OCI-LY1 (cell line): ENCODE measurements around the gene TEKT1.
"Not testable (repeated sequence)": the region's sequence is repeated elsewhere in the genome, so short reads cannot be mapped to it uniquely, and the experiment has no call there.

Source experiments
- H2AFZ ChIP-seq: fragments of 200-600 bp; sonication (generic), shearing (Covaris generic); 2 replicates; pipeline ENCODE4 v1.6.0; 2014; ENCODE audit warnings: antibody characterized with exemption, mild to moderate bottlenecking, low read length
- H3F3A ChIP-seq: fragments of 200-600 bp; sonication (generic), shearing (Covaris generic); 2 replicates; pipeline ENCODE4 v1.6.0; 2014; ENCODE audit warnings: mild to moderate bottlenecking, antibody characterized with exemption, low read length, moderate library complexity; ENCODE audit not compliant: insufficient read depth
- H3K27ac ChIP-seq: fragments of 200-600 bp; sonication (generic); 2 replicates; pipeline ENCODE4 v1.5.1; 2014; ENCODE audit warnings: low read length, mixed run types, mild to moderate bottlenecking, low read depth; ENCODE audit not compliant: poor library complexity, severe bottlenecking
- H3K27me3 ChIP-seq: fragments of 200-600 bp; sonication (generic); 2 replicates; pipeline ENCODE4 v1.6.0; 2014; ENCODE audit warnings: antibody characterized with exemption, mild to moderate bottlenecking, low read length, moderate library complexity; ENCODE audit not compliant: insufficient read depth
- H3K36me3 ChIP-seq: fragments of 200-600 bp; sonication (generic); 2 replicates; pipeline ENCODE4 v1.6.1; 2014; ENCODE audit warnings: mild to moderate bottlenecking, antibody characterized with exemption, low read length, moderate library complexity, mixed read lengths; ENCODE audit not compliant: insufficient read depth
- H3K4me1 ChIP-seq: fragments of 200-600 bp; sonication (generic); 2 replicates; pipeline ENCODE4 v1.5.1; 2014; ENCODE audit warnings: mild to moderate bottlenecking, low read length, moderate library complexity; ENCODE audit not compliant: insufficient read depth, severe bottlenecking
- H3K4me2 ChIP-seq: fragments of 200-600 bp; sonication (generic), shearing (Covaris generic); 2 replicates; pipeline ENCODE4 v1.6.1; 2014; ENCODE audit warnings: low read length
- H3K4me3 ChIP-seq: fragments of 200-600 bp; sonication (generic); 2 replicates; pipeline ENCODE4 v1.5.1; 2014; ENCODE audit warnings: low read length, low read depth, mild to moderate bottlenecking, mixed read lengths; ENCODE audit not compliant: poor library complexity, severe bottlenecking
- H3K79me2 ChIP-seq: fragments of 200-600 bp; shearing (Covaris generic); 2 replicates; pipeline ENCODE4 v1.6.1; 2016; ENCODE audit warnings: mixed run types, low read length, mixed read lengths; ENCODE audit not compliant: insufficient read depth
- H3K9ac ChIP-seq: fragments of 200-600 bp; sonication (generic), shearing (Covaris generic); 2 replicates; pipeline ENCODE4 v1.6.1; 2014; ENCODE audit warnings: mild to moderate bottlenecking, low read length, mixed read lengths
- H3K9me2 ChIP-seq: fragments of 200-600 bp; sonication (generic), shearing (Covaris generic); 2 replicates; pipeline ENCODE4 v1.6.1; 2014; ENCODE audit warnings: low read depth, mild to moderate bottlenecking, low read length, mixed read lengths
- H3K9me3 ChIP-seq: fragments of 200-600 bp; shearing (Covaris generic); 2 replicates; pipeline ENCODE4 v1.6.1; 2014; ENCODE audit warnings: low read length, mixed read lengths
- H4K20me1 ChIP-seq: fragments of 200-600 bp; sonication (generic), shearing (Covaris generic); 2 replicates; pipeline ENCODE4 v1.6.0; 2016; ENCODE audit warnings: mild to moderate bottlenecking, low read length; ENCODE audit not compliant: insufficient read depth
- EZH2 ChIP-seq: fragments of 200-600 bp; sonication (generic), shearing (Covaris generic); IDR thresholded peaks from 2 replicates; pipeline ENCODE4 v1.8.0; 2017; ENCODE audit warnings: borderline replicate concordance, mixed run types, mild to moderate bottlenecking, antibody characterized with exemption, low read length, moderate library complexity, mixed read lengths
- TF ChIP-seq, protein P1 (sequence below): fragments of 200-600 bp; sonication (generic), shearing (Covaris generic); IDR thresholded peaks from 2 replicates; pipeline ENCODE4 v1.5.1; 2017; ENCODE audit warnings: mild to moderate bottlenecking, antibody characterized with exemption, low read length, moderate library complexity, mixed read lengths

The TEKT1 gene

DNA sequence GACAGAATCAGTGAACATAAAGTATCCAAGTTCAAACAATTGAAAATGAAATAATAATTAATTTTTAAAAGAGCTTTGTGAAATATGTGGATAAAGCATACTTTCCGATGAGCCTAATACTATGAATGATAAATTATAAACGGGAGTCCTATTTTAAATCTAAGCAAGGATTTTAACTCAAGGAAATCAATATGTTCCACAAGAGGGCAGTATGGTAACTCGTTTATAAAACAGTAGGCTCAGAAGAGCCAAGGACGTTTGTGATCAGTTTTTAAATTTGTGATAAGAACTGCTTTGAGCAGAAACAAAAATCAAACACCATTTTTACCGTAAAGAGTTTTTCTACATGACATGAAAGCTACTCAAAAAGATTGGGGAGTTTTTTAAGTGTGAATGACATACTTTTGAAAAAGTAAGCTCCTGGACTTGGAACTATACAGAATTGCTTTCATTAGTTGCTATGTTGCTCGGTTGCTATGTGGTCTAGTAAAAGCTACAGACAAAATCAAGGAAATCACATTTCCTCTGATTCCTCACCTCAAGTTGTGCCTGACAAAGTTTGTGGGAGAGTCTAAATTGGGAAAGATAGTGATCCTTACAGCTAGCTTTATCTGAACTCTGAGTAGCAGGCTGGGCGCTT lies 11.8 kb upstream of the TEKT1 start:
- 0 out of 2 replicates have a peak, but pooled peaks cover 4% of the 10 kb centered on the region for H3K27me3 ChIP-seq
- no peaks in the 10 kb centered on the region for H3K36me3 ChIP-seq
- no peak overlapping the region for H3K4me3 ChIP-seq
- no peaks in the 10 kb centered on the region for H3K4me1 ChIP-seq
- TF ChIP-seq EZH2 = no peak
- TF ChIP-seq, protein P1, sequence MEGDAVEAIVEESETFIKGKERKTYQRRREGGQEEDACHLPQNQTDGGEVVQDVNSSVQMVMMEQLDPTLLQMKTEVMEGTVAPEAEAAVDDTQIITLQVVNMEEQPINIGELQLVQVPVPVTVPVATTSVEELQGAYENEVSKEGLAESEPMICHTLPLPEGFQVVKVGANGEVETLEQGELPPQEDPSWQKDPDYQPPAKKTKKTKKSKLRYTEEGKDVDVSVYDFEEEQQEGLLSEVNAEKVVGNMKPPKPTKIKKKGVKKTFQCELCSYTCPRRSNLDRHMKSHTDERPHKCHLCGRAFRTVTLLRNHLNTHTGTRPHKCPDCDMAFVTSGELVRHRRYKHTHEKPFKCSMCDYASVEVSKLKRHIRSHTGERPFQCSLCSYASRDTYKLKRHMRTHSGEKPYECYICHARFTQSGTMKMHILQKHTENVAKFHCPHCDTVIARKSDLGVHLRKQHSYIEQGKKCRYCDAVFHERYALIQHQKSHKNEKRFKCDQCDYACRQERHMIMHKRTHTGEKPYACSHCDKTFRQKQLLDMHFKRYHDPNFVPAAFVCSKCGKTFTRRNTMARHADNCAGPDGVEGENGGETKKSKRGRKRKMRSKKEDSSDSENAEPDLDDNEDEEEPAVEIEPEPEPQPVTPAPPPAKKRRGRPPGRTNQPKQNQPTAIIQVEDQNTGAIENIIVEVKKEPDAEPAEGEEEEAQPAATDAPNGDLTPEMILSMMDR = peak; percentile 51
- H3K79me2 ChIP-seq = no peaks in the 10 kb centered on the region
- H3K27ac ChIP-seq = no peak overlapping the region
- no peaks in the 10 kb centered on the region for H4K20me1 ChIP-seq
- no peaks in the 10 kb centered on the region for H3K9me3 ChIP-seq
- no peak overlapping the region for H3K9ac ChIP-seq
- no peaks in the 10 kb centered on the region for H3K9me2 ChIP-seq
- H3K4me2 ChIP-seq = no peak overlapping the region
- no peak overlapping the region for H2AFZ ChIP-seq
- H3F3A ChIP-seq = no peaks in the 10 kb centered on the region

DNA sequence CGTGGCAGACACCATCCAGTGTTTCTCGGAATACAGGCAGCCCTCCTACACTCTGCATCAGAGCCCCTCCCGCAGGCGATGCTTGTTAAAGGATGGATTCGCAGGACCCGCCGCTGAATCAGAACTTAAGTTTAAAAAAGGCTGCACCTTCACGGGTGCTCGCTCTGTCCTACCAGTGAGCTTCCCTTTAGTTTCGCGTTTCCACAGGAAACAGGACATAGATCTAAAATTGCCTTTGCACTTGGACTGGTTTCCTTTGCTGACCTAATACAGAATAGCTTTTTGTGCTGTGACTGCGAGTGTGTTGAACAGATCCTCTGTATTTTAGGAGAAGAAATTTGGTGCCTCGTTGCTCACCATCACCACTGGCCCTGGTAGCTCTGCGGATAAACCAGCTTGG lies 10.2 kb upstream of the TEKT1 start:
- not testable (repeated sequence) for H2AFZ ChIP-seq, H3K4me2 ChIP-seq, H3K9me3 ChIP-seq, H3K27ac ChIP-seq, H3F3A ChIP-seq, H3K4me1 ChIP-seq, H3K9me2 ChIP-seq, H3K4me3 ChIP-seq, H3K27me3 ChIP-seq, H4K20me1 ChIP-seq, H3K79me2 ChIP-seq, H3K9ac ChIP-seq, H3K36me3 ChIP-seq

DNA sequence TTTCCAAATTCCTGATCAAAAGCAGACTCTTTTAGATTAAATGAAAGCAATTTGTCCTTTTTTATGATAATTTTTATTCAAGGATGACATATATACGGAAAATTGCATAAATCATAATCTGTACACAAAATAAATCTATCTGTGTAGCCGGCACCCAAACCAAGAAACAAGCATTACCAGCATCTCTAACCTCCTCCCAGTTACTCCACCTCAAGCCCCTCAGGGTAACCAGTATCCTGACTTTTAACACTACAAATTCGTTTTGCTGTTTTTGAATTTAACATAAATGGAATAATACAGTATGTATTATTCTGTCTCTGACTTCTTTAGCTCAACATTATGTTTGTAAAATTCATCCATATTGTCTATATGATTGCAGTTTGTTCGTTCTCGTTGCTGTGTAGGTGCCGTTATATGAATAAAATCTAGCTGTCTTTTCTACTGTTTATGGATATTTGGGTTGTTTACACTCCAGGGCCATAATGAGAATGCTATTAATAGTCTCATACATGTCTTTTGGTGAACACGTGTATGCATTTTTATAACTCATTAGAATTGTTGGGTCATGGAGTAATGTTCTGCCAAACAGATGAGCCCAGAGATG lies 1.0 kb downstream of the TEKT1 start:
- Histone ChIP-seq H3K36me3 (no peaks in the 10 kb centered on the region), H3K4me2 (no peak overlapping the region), H2AFZ (no peak overlapping the region), H3K79me2 (no peaks in the 10 kb centered on the region), H3K9ac (no peak overlapping the region), H3F3A (no peaks in the 10 kb centered on the region), H3K27me3 (0 out of 2 replicates have a peak, but pooled peaks cover 2% of the 10 kb centered on the region), H3K9me3 (no peaks in the 10 kb centered on the region), H3K9me2 (no peaks in the 10 kb centered on the region), H4K20me1 (no peaks in the 10 kb centered on the region), H3K4me3 (no peak overlapping the region), H3K27ac (no peak overlapping the region), H3K4me1 (no peaks in the 10 kb centered on the region)
- no peak for TF ChIP-seq EZH2
- TF ChIP-seq, protein P1 = no peak

DNA sequence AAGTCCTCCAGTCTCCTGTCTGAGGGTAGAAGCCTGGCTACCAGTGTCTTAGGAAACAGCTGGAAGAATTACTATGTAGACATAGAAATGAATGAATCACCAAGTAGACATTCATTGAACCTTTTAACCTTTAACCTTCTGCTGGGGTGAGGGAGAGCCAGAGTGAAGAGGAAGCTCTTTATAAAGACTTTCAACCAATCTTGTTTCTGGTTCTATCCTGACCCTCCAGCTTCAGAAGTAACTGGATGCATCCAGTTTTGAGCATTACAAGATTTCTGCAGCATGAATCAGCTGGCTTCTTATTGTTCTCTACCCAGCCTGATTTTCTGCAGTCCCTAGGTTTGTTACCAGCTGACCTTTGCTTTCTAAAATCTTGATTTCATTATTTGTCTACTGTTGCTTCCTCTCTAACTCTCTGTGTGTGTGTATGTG lies 8.5 kb downstream of the TEKT1 start:
- Histone ChIP-seq H3K4me2 (no peak overlapping the region), H3F3A (no peaks in the 10 kb centered on the region)
- no peak for TF ChIP-seq EZH2
- TF ChIP-seq, protein P1 = no peak

More for the DNA sequence above, 8.5 kb downstream of the TEKT1 start:
- no peaks in the 10 kb centered on the region for H3K36me3 ChIP-seq
- H4K20me1 ChIP-seq = no peaks in the 10 kb centered on the region
- no peaks in the 10 kb centered on the region for H3K27me3 ChIP-seq
- no peaks in the 10 kb centered on the region for H3K4me1 ChIP-seq
- no peaks in the 10 kb centered on the region for H3K9me3 ChIP-seq
- H3K27ac ChIP-seq = no peak overlapping the region
- H3K4me3 ChIP-seq = no peak overlapping the region
- H3K9ac ChIP-seq = no peak overlapping the region
- H2AFZ ChIP-seq = no peak overlapping the region
- H3K79me2 ChIP-seq = no peaks in the 10 kb centered on the region
- H3K9me2 ChIP-seq = no peaks in the 10 kb centered on the region
